Ureter (tissue), 1 donor: ENCODE measurements around the gene ZSCAN9. TPM values are rescaled to one million over a fixed set of nuclear protein-coding genes. Genes with fewer than 3 reads are reported as not detected.

Experiments
- DNase-seq: peaks from one replicate; pipeline ENCODE4 v3.0.0-alpha.2; 2020; ENCODE audit warnings: low spot score
- total RNA-seq: library from RNA; stranded (reverse); gene quantifications from one replicate; pipeline ENCODE4 v1.2.4, GENCODE V29; 2023
- donor health status: DM: yes; HTN: yes; CAD: no.

ZSCAN9 gene
- 22.4 TPM for total RNA-seq

- peak; percentile 85 for DNase-seq
Observed at GRCh38 chr6:28225056-28225834, at the start of gene ZSCAN9. Gene ZSCAN9 (plus strand): TSS chr6:28225275. CDS start chr6:28227085, 1,810 bp downstream.

GRCh38 chr6:28176373-28176772 is 48.7 kb upstream of the ZSCAN9 start:
- no peak for DNase-seq

GRCh38 chr6:28182255-28182654 is 42.8 kb upstream of the ZSCAN9 start:
- no peak for DNase-seq

- DNase-seq, result no peak
Observed at GRCh38 chr6:28188111-28188979, 36.7 kb upstream of the ZSCAN9 start.

- DNase-seq, result no peak
Observed at GRCh38 chr6:28200020-28200419, 25.1 kb upstream of the ZSCAN9 start.

- DNase-seq, result no peak
Observed at GRCh38 chr6:28203201-28203600, 21.9 kb upstream of the ZSCAN9 start.

- no peak for DNase-seq
Observed at GRCh38 chr6:28205879-28206278, 19.2 kb upstream of the ZSCAN9 start.

GRCh38 chr6:28206527-28206926 is 18.5 kb upstream of the ZSCAN9 start:
- no peak for DNase-seq

- DNase-seq, result no peak
Observed at GRCh38 chr6:28206928-28207509, 18.1 kb upstream of the ZSCAN9 start.

GRCh38 chr6:28207510-28208110 is 17.5 kb upstream of the ZSCAN9 start:
- no peak for DNase-seq

GRCh38 chr6:28208111-28208659 is 16.9 kb upstream of the ZSCAN9 start:
- no peak for DNase-seq

- no peak for DNase-seq
Observed at GRCh38 chr6:28209753-28210535, 15.1 kb upstream of the ZSCAN9 start.

- DNase-seq, result no peak
Observed at GRCh38 chr6:28211840-28212509, 13.1 kb upstream of the ZSCAN9 start.

GRCh38 chr6:28212510-28213212 is 12.4 kb upstream of the ZSCAN9 start:
- peak; percentile 73 for DNase-seq

GRCh38 chr6:28213213-28213523 is 11.9 kb upstream of the ZSCAN9 start:
- no peak for DNase-seq

- no peak for DNase-seq
Observed at GRCh38 chr6:28215425-28215824, 9.7 kb upstream of the ZSCAN9 start.

GRCh38 chr6:28217890-28218289 is 7.2 kb upstream of the ZSCAN9 start:
- DNase-seq, result no peak

- DNase-seq, result peak; percentile 78
Observed at GRCh38 chr6:28218312-28219248, 6.5 kb upstream of the ZSCAN9 start.
